GM11168 (cell line): ENCODE measurements around the gene MYT1.

Experiments
- in situ Hi-C: fragments of 300-500 bp; cut with MboI; formaldehyde crosslinking; loops from one replicate; pipeline ENCODE4 v1.12.0; 2022; ENCODE audit warnings: low sequenced_read_pairs; ENCODE audit not compliant: unreplicated experiment

The MYT1 gene

GRCh38 chr20:64211874-64212658, 47.8 kb downstream of the MYT1 start:
- in situ Hi-C loops: no loop called here

GRCh38 chr20:64212755-64213154, 48.5 kb downstream of the MYT1 start:
- in situ Hi-C loops: no loop called here

GRCh38 chr20:64214113-64214512, 49.9 kb downstream of the MYT1 start:
- in situ Hi-C loops: no loop called here

GRCh38 chr20:64214952-64215351, 50.7 kb downstream of the MYT1 start:
- in situ Hi-C loops: no loop called here

- in situ Hi-C loops: no loop called here
Measured at GRCh38 chr20:64216036-64216435, 51.8 kb downstream of the MYT1 start.

- in situ Hi-C loops: no loop called here
Measured at GRCh38 chr20:64216910-64217309, 52.7 kb downstream of the MYT1 start.

GRCh38 chr20:64217539-64218221, 53.4 kb downstream of the MYT1 start:
- in situ Hi-C loops: no loop called here

- in situ Hi-C loops: no loop called here
Measured at GRCh38 chr20:64219202-64219601, 55.0 kb downstream of the MYT1 start.

- in situ Hi-C loops: no loop called here
Measured at GRCh38 chr20:64219730-64220129, 55.5 kb downstream of the MYT1 start.

GRCh38 chr20:64220420-64220819, 56.2 kb downstream of the MYT1 start:
- in situ Hi-C loops: no loop called here

- in situ Hi-C loops: no loop called here
Measured at GRCh38 chr20:64220891-64221527, 56.8 kb downstream of the MYT1 start.

GRCh38 chr20:64222291-64222735, 58.1 kb downstream of the MYT1 start:
- in situ Hi-C loops: no loop called here

- in situ Hi-C loops: no loop called here
Measured at GRCh38 chr20:64222851-64223525, 58.7 kb downstream of the MYT1 start.

- in situ Hi-C loops: no loop called here
Measured at GRCh38 chr20:64223526-64224067, 59.3 kb downstream of the MYT1 start.

- in situ Hi-C loops: no loop called here
Measured at GRCh38 chr20:64224351-64225170, 60.3 kb downstream of the MYT1 start.

GRCh38 chr20:64225171-64225595, 60.9 kb downstream of the MYT1 start:
- in situ Hi-C loops: no loop called here

GRCh38 chr20:64225828-64226598, 61.8 kb downstream of the MYT1 start:
- in situ Hi-C loops: no loop called here

GRCh38 chr20:64226686-64227580, 62.7 kb downstream of the MYT1 start:
- in situ Hi-C loops: no loop called here
